Measurements from ENCODE around the gene ADPRS. TPM values are rescaled to one million over a fixed set of nuclear protein-coding genes. Genes with fewer than 3 reads are reported as not detected.

ADPRS gene
- total RNA-seq, 1 donor = 25.0 TPM

DNA sequence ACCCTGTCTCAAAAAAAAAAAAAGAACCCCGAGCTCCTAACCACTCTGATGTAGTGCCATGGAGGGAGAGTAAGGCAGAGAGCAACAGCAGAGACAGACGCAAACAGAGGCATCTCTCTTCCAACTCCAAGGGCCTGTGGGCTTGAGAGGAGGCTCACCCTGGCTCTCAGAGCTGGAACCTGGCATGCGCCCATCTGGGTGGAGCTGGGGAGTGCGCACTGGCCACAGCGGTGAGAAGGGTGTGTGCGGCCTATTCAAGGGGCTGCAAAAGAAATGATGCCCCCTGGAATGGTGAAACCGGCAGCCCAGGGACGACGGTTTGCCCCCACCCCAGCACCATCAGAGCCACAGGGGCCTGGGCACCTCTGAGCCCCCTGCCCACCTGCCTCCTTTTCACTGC, 18.7 kb downstream of the ADPRS start:
- DNase-seq (ENCODE audit: low read depth) = no peak
- TF ChIP-seq, protein P1, sequence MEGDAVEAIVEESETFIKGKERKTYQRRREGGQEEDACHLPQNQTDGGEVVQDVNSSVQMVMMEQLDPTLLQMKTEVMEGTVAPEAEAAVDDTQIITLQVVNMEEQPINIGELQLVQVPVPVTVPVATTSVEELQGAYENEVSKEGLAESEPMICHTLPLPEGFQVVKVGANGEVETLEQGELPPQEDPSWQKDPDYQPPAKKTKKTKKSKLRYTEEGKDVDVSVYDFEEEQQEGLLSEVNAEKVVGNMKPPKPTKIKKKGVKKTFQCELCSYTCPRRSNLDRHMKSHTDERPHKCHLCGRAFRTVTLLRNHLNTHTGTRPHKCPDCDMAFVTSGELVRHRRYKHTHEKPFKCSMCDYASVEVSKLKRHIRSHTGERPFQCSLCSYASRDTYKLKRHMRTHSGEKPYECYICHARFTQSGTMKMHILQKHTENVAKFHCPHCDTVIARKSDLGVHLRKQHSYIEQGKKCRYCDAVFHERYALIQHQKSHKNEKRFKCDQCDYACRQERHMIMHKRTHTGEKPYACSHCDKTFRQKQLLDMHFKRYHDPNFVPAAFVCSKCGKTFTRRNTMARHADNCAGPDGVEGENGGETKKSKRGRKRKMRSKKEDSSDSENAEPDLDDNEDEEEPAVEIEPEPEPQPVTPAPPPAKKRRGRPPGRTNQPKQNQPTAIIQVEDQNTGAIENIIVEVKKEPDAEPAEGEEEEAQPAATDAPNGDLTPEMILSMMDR (IDR thresholded peaks at IDR 0.05; ENCODE audit: insufficient read depth, low read depth, low read length) = no peak
- no peak overlapping the region for H3K4me3 ChIP-seq (ENCODE audit: low read depth, low read length)

DNA sequence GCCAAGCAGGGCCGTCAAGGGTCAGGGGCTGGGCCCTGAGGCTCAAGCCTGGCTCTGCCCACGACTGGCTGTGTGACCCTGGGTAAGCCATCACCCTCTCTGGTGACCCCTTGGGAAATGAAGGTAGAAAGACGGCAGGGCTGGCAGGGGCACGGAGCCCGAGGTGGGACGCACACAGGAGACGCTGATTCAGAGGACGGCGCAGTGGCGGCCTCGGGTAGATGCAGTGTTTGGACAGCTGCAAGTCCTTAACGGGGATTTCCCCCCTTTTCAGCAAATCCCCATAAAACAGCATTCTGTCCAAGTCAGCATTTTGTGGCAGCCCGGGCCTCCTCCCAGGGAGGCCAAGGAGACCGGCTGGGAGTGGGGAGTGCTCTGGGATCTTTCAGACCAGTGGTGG, 19.6 kb downstream of the ADPRS start:
- TF ChIP-seq, protein P1 (IDR thresholded peaks at IDR 0.05; ENCODE audit: insufficient read depth, low read depth, low read length) = no peak
- H3K4me3 ChIP-seq (ENCODE audit: low read depth, low read length) = no peak overlapping the region
- DNase-seq (ENCODE audit: low read depth) = peak; percentile 92

DNA sequence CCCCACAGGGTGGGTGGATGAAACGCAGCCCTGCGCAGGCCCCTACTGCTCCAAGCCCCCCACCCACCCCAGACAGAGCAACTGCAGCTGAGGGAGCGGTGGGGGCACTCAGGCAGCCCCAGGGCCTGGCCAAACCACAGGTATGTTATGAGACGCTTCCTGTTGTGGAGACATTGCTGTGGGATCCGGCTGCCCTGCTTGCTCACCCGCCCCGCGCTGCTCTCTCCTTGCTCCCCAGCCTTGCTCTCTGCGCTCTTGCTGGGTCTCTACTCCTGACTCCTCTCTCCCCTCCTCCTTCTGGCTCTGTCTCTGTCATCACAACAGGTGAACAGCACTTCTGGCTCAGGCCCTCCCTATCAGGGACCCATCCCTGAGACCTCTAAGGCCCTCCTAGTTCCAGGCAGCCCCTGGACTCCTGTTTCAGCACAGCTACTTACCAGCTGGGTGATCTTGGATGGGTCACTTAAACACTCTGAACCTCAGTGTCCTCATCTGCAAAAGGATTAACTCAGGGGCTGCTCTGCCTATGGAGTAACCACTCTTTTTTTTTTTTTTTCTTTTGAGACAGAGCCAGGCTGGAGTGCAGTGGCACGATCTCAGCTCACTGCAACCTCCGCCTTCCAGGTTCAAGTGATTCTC, 20.5 kb downstream of the ADPRS start:
- peak; percentile 86 for DNase-seq (ENCODE audit: low read depth)
- TF ChIP-seq, protein P1 (IDR thresholded peaks at IDR 0.05; ENCODE audit: insufficient read depth, low read depth, low read length) = no peak
- no peak overlapping the region for H3K4me3 ChIP-seq (ENCODE audit: low read depth, low read length)

DNA sequence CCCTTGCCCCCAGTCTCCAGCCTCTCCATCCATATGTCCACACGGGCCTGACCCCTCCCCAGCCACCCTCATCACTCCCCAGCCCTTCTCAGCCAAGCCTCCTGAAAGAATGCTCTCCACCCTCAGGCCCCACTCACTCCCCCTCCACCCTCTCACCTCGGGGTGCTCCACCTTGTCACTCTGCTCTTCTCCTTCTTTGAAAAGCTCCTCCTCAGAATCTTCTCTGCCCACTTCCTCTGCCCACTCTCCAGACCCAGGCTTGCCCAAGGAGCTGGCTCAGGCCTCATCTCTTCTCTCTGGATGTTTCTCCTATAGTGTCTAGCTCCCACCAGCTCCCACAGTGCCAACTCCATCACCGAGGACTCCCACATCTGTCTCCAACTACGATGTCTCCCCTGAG, 22.5 kb downstream of the ADPRS start:
- no peak overlapping the region for H3K4me3 ChIP-seq (ENCODE audit: low read depth, low read length)
- DNase-seq (ENCODE audit: low read depth) = no peak
- TF ChIP-seq, protein P1 (IDR thresholded peaks at IDR 0.05; ENCODE audit: insufficient read depth, low read depth, low read length) = no peak

DNA sequence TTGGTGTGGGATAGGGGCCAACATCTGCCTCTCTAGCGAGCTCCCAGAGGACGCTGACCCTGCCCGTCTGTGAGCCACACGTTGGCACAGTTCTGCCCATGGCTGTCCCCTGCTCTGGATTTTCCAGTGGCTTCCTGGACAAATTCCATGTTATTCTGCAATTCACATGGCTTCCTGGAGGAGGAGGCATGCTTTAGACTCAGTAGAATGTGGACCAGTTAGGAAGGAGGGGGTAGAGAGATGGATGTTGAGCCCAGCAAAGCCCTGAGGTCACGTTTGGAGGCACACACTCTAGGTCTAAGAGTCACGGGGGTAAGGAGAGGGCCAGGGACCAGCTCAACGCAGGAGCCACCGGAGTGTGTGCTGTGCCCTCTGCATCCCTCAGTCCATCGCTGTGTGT, 24.1 kb downstream of the ADPRS start:
- DNase-seq (ENCODE audit: low read depth) = no peak
- TF ChIP-seq, protein P1 (IDR thresholded peaks at IDR 0.05; ENCODE audit: insufficient read depth, low read depth, low read length) = no peak
- H3K4me3 ChIP-seq (ENCODE audit: low read depth, low read length) = no peak overlapping the region

DNA sequence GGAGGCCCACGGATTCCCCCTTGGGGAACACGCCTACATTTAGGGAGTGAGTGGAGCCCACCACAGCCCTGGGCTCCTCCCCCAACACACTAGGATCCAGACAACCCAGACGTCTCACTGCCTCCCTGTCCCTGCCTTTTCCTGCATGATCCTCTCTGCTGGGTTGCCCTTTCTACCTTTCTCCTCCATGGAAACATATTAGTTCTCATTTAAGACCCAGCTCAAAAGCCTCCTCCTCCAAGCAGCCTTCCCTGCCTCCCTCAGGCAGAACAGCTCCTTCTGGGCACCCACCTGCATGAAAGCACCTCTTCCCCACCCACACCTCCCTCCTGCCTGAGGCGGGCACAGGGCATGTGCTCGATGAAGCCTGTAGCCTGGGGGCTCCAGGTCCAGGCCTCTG, 25.7 kb downstream of the ADPRS start:
- TF ChIP-seq, protein P1 (IDR thresholded peaks at IDR 0.05; ENCODE audit: insufficient read depth, low read depth, low read length) = no peak
- no peak overlapping the region for H3K4me3 ChIP-seq (ENCODE audit: low read depth, low read length)
- DNase-seq (ENCODE audit: low read depth) = no peak

DNA sequence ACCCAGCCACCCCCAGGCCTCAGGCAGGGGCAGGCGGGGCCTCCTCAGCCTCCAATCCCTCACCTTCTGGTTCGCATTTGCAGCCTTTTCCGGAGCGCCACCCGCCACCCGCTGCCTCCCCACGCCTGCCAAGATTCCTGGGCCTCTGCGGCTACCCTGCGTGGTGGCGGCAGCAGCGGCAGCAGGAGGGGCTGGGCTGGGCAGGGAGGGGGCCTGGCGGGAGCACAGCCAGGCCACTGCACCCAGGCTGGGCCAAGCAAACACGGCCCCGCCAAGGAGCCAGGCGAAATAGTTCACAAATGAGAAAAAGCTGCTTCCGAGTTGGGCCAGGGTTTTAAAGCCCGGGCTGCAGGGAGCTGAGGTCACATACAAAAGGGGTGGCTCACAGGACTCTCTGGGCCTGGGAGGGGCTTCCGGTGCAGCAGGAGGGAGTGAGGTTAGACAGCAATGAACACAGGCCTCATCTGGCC, 26.5 kb downstream of the ADPRS start:
- H3K4me3 ChIP-seq (ENCODE audit: low read depth, low read length) = no peak overlapping the region
- DNase-seq (ENCODE audit: low read depth) = peak; percentile 60

More for the DNA sequence above, 26.5 kb downstream of the ADPRS start:
- TF ChIP-seq, protein P1 (IDR thresholded peaks at IDR 0.05; ENCODE audit: insufficient read depth, low read depth, low read length) = no peak

Measured in fibroblast of villous mesenchyme (primary cell).